Measurements from ENCODE around the gene TMEM60. TPM values are rescaled to one million over a fixed set of nuclear protein-coding genes. Genes with fewer than 3 reads are reported as not detected.

Gene TMEM60
- total and polyA plus RNA-seq, 2 donors from 2014 or later, result 11.9 to 32.4 TPM

GRCh38 chr7:77822269-77822668 is 24.0 kb upstream of the TMEM60 start:
- Histone ChIP-seq H3K36me3 (ENCODE audit: control insufficient read depth in 2 of 3, insufficient read depth in 3 of 3, low read length in 3 of 3) (no peaks in the 10 kb centered on the region), H3K27ac (ENCODE audit: low read depth in 2 of 2, low read length in 2 of 2) (no peak overlapping the region), H3K4me1 (ENCODE audit: control insufficient read depth in 2 of 3, insufficient read depth in 2 of 3, low read depth in 1 of 3, low read length in 3 of 3) (no peaks in the 10 kb centered on the region), H3K9ac (ENCODE audit: low read length in 3 of 3) (no peak overlapping the region), H3K4me3 (ENCODE audit: low read length in 3 of 3) (no peak overlapping the region), H3K27me3 (ENCODE audit: control insufficient read depth, insufficient read depth, low read length) (no peaks in the 10 kb centered on the region), H3K9me3 (ENCODE audit: control insufficient read depth in 2 of 3, insufficient read depth in 1 of 3, low read length in 3 of 3) (peaks cover 1 to 35% (median 6%) of the 10 kb centered on the region in 3 donors)
- intact Hi-C loops (cut with DNase I), result no loop called here
- FAIRE-seq (no peak), DNase-seq (no peak)
- TF ChIP-seq CTCF (IDR thresholded peaks at IDR 0.05; ENCODE audit: borderline replicate concordance, extremely low read depth, insufficient read depth), result no peak

GRCh38 chr7:77820967-77821366 is 22.7 kb upstream of the TMEM60 start:
- H3K4me1 ChIP-seq (ENCODE audit: control insufficient read depth in 2 of 3, insufficient read depth in 2 of 3, low read depth in 1 of 3, low read length in 3 of 3), result no peaks in the 10 kb centered on the region
- H3K27me3 ChIP-seq (ENCODE audit: control insufficient read depth, insufficient read depth, low read length), result no peaks in the 10 kb centered on the region
- peaks cover 1 to 35% (median 6%) of the 10 kb centered on the region in 3 donors for H3K9me3 ChIP-seq (ENCODE audit: control insufficient read depth in 2 of 3, insufficient read depth in 1 of 3, low read length in 3 of 3)
- H3K9ac ChIP-seq (ENCODE audit: low read length in 3 of 3), result no peak overlapping the region
- no peak for TF ChIP-seq CTCF (IDR thresholded peaks at IDR 0.05; ENCODE audit: borderline replicate concordance, extremely low read depth, insufficient read depth)
- H3K36me3 ChIP-seq (ENCODE audit: control insufficient read depth in 2 of 3, insufficient read depth in 3 of 3, low read length in 3 of 3), result peaks cover 0 to 3% (median 0%) of the 10 kb centered on the region in 3 donors
- intact Hi-C loops (cut with DNase I), result no loop called here
- FAIRE-seq, result no peak
- H3K27ac ChIP-seq (ENCODE audit: low read depth in 2 of 2, low read length in 2 of 2), result no peak overlapping the region
- no peak overlapping the region for H3K4me3 ChIP-seq (ENCODE audit: low read length in 3 of 3)
- no peak for DNase-seq

GRCh38 chr7:77819021-77819420 is 20.8 kb upstream of the TMEM60 start:
- no peak overlapping the region for H3K27ac ChIP-seq (ENCODE audit: low read depth in 2 of 2, low read length in 2 of 2)
- no peaks in the 10 kb centered on the region for H3K4me1 ChIP-seq (ENCODE audit: control insufficient read depth in 2 of 3, insufficient read depth in 2 of 3, low read depth in 1 of 3, low read length in 3 of 3)
- H3K9me3 ChIP-seq (ENCODE audit: control insufficient read depth in 2 of 3, insufficient read depth in 1 of 3, low read length in 3 of 3), result peaks cover 1 to 31% (median 6%) of the 10 kb centered on the region in 3 donors
- no peak overlapping the region for H3K4me3 ChIP-seq (ENCODE audit: low read length in 3 of 3)
- FAIRE-seq, result no peak
- intact Hi-C loops (cut with DNase I), result no loop called here
- DNase-seq, result no peak
- no peak overlapping the region for H3K9ac ChIP-seq (ENCODE audit: low read length in 3 of 3)
- TF ChIP-seq CTCF (IDR thresholded peaks at IDR 0.05; ENCODE audit: borderline replicate concordance, extremely low read depth, insufficient read depth), result no peak
- no peaks in the 10 kb centered on the region for H3K27me3 ChIP-seq (ENCODE audit: control insufficient read depth, insufficient read depth, low read length)
- H3K36me3 ChIP-seq (ENCODE audit: control insufficient read depth in 2 of 3, insufficient read depth in 3 of 3, low read length in 3 of 3), result peaks cover 0 to 3% (median 0%) of the 10 kb centered on the region in 3 donors

GRCh38 chr7:77813180-77813579 is 14.9 kb upstream of the TMEM60 start:
- no peak overlapping the region for H3K9ac ChIP-seq (ENCODE audit: low read length in 3 of 3)
- FAIRE-seq (no peak), DNase-seq (no peak)
- H3K27ac ChIP-seq (ENCODE audit: low read depth in 2 of 2, low read length in 2 of 2), result no peak overlapping the region
- intact Hi-C loops (cut with DNase I), result no loop called here
- TF ChIP-seq CTCF (IDR thresholded peaks at IDR 0.05; ENCODE audit: borderline replicate concordance, extremely low read depth, insufficient read depth), result no peak
- H3K27me3 ChIP-seq (ENCODE audit: control insufficient read depth, insufficient read depth, low read length), result no peaks in the 10 kb centered on the region
- H3K36me3 ChIP-seq (ENCODE audit: control insufficient read depth in 2 of 3, insufficient read depth in 3 of 3, low read length in 3 of 3), result peaks cover 0 to 3% (median 0%) of the 10 kb centered on the region in 3 donors
- H3K9me3 ChIP-seq (ENCODE audit: control insufficient read depth in 2 of 3, insufficient read depth in 1 of 3, low read length in 3 of 3), result no peaks in the 10 kb centered on the region
- no peak overlapping the region for H3K4me3 ChIP-seq (ENCODE audit: low read length in 3 of 3)
- no peaks in the 10 kb centered on the region for H3K4me1 ChIP-seq (ENCODE audit: control insufficient read depth in 2 of 3, insufficient read depth in 2 of 3, low read depth in 1 of 3, low read length in 3 of 3)

Measured in kidney (tissue), 14 donors.